ENCODE data around the gene VTI1A.
"Not testable (repeated sequence)": the region's sequence is repeated elsewhere in the genome, so short reads cannot be mapped to it uniquely, and the experiment has no call there.

DNA sequence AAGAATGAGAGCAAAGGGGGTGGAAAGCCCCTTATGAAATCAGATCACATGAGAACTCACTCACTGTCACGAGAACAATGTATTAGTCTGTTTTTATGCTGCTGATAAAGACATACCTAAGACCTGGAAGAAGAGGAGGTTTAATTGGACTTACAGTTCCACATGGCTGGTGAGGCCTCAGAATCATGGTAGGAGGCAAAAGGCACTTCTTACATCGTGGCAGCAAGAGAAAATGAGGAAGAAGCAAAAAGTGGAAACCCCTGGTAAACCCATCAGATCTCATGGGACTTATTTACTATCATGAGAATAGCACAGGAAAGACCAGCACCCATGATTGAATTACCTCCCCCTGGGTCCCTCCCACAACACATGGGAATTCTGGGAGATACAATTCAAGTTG, 40.2 kb upstream of the VTI1A start:
- TF ChIP-seq RAD21 (IDR thresholded peaks at IDR 0.05; ENCODE audit: low read length); EP300 (IDR thresholded peaks at IDR 0.05; ENCODE audit: borderline replicate concordance in 1 of 2, low read depth in 1 of 2, low read length in 1 of 2): not testable (repeated sequence)
